ENCODE results near the gene BRMS1. TPM values are rescaled to one million over a fixed set of nuclear protein-coding genes. Genes with fewer than 3 reads are reported as not detected.
A peak's percentile ranks its signal among the peaks of the same experiment; 100 is the strongest.

Gene BRMS1
- total RNA-seq, 2 experiments from 2014 or later = 35.7 to 35.9 TPM

GRCh38 chr11:66294626-66295620 is 50.0 kb downstream of the BRMS1 start:
- CTCF ChIA-PET = no interaction called here
- TF ChIP-seq CTCF (IDR thresholded peaks at IDR 0.05) = no peak
- Mint-ChIP-seq H3K4me1 (ENCODE audit: low read depth) (peaks cover 15% of the 10 kb centered on the region), H3K27me3 (peaks cover 17% of the 10 kb centered on the region), H3K27ac (no peak overlapping the region), H3K4me3 (no peak overlapping the region), H3K9me3 (no peaks in the 10 kb centered on the region), H3K36me3 (ENCODE audit: low read depth) (no peaks in the 10 kb centered on the region)
- POLR2A ChIA-PET = interaction anchor here (0.8 to 1.0 kb wide), 2 partner anchors 10 to 99 kb away, joined by 3 read pairs; no protein-coding TSS in a partner anchor
- DNase-seq (no peak), ATAC-seq (no peak)
- intact Hi-C loops (cut with micrococcal nuclease) = no loop called here

DNA sequence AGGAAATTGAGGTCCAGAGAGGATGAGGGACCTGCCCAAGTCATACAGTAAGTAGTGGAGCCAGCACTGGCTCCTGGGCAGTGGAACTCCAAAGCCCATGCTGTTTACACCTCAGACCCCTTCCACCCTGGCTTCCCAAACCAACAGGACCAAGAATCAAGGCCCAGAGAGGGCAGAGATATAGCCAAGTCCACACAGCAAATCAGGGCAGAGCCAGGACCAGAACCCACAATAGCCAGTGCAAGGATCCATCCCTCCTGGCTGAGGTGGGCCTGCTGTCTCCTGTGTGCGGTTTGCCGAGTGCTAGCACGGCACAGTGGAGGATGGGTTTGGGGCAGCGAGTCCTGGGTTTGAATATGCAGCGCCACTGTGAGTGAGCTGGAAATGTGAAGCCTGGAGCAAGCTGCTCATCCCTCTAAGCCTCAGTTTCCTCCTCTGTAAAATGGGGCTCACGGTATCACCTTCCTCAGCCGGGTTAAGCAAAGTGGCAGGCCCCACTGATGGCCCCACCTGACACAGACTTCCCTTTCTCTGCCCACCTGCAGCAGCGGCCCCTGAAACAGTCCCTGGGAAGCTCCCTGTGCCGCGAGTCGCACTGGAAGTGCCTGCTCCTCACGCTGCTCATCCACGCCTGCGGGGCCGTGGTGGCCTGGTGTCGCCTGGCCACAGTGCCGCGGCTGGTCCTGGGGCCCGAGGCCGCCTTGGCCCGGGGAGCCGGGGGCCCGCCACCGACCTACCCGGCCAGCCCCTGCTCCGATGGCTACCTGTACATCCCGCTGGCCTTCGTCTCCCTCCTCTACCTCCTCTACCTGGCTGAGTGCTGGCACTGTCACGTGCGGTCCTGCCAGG is 50.9 kb downstream of the BRMS1 start:
- no peak for ATAC-seq
- Mint-ChIP-seq H3K4me1 (ENCODE audit: low read depth) (peaks cover 20% of the 10 kb centered on the region), H3K9me3 (no peaks in the 10 kb centered on the region), H3K27ac (no peak overlapping the region), H3K4me3 (no peak overlapping the region), H3K36me3 (ENCODE audit: low read depth) (no peaks in the 10 kb centered on the region), H3K27me3 (peaks cover 17% of the 10 kb centered on the region)
- ChIA-PET CTCF (no interaction called here), POLR2A (interaction anchor here (0.6 to 0.8 kb wide), 2 partner anchors 19 to 100 kb away, joined by 3 read pairs; no protein-coding TSS in a partner anchor)
- no peak for TF ChIP-seq CTCF (IDR thresholded peaks at IDR 0.05)
- no peak for DNase-seq
- intact Hi-C loops (cut with micrococcal nuclease) = no loop called here

- H3K9me3 Mint-ChIP-seq = no peaks in the 10 kb centered on the region
- peaks cover 20% of the 10 kb centered on the region for H3K4me1 Mint-ChIP-seq (ENCODE audit: low read depth)
- ChIA-PET POLR2A (no interaction called here), CTCF (no interaction called here)
- intact Hi-C loops (cut with micrococcal nuclease) = no loop called here
- ATAC-seq (no peak), DNase-seq (no peak)
- peaks cover 2% of the 10 kb centered on the region for H3K36me3 Mint-ChIP-seq (ENCODE audit: low read depth)
- H3K27ac Mint-ChIP-seq = no peak overlapping the region
- no peak for TF ChIP-seq CTCF (IDR thresholded peaks at IDR 0.05)
- no peak overlapping the region for H3K4me3 Mint-ChIP-seq
- peaks cover 17% of the 10 kb centered on the region for H3K27me3 Mint-ChIP-seq
These were observed 51.6 kb downstream of the BRMS1 start for GRCh38 chr11:66293352-66293751.

- POLR2A ChIA-PET = no interaction called here
- intact Hi-C loops (cut with micrococcal nuclease) = no loop called here
- Mint-ChIP-seq H3K9me3 (no peaks in the 10 kb centered on the region), H3K36me3 (ENCODE audit: low read depth) (peaks cover 3% of the 10 kb centered on the region), H3K4me3 (peak overlapping the region; percentile 28), H3K27ac (no peak overlapping the region), H3K27me3 (peaks cover 17% of the 10 kb centered on the region), H3K4me1 (ENCODE audit: low read depth) (peaks cover 20% of the 10 kb centered on the region)
- ATAC-seq (no peak), DNase-seq (no peak)
- CTCF ChIA-PET = no interaction called here
- no peak for TF ChIP-seq CTCF (IDR thresholded peaks at IDR 0.05)
These were observed 52.2 kb downstream of the BRMS1 start for GRCh38 chr11:66292543-66293332.

Data from activated CD8-positive, alpha-beta T cell treated with anti-CD3 and anti-CD28 coated beads for 36 hours (primary cell).